HG02870 (cell line): ENCODE data around the gene SOD3.

Experiments
- ATAC-seq: cut with Tn5 transposase; IDR thresholded peaks from one replicate; pipeline ENCODE4 v1.9.1; 2021; ENCODE audit warnings: mild to moderate bottlenecking, moderate library complexity; ENCODE audit not compliant: unreplicated experiment

Gene SOD3, protein sequence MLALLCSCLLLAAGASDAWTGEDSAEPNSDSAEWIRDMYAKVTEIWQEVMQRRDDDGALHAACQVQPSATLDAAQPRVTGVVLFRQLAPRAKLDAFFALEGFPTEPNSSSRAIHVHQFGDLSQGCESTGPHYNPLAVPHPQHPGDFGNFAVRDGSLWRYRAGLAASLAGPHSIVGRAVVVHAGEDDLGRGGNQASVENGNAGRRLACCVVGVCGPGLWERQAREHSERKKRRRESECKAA

GRCh38 chr4:24794916-24795665 lies at the start of gene SOD3:
Gene SOD3, plus strand, starts transcription at chr4:24795573. Its CDS starts 3,949 bp downstream, at chr4:24799522.
- ATAC-seq = no peak

GRCh38 chr4:24747234-24747975 lies 48.0 kb upstream of the SOD3 start:
- no peak for ATAC-seq

DNA sequence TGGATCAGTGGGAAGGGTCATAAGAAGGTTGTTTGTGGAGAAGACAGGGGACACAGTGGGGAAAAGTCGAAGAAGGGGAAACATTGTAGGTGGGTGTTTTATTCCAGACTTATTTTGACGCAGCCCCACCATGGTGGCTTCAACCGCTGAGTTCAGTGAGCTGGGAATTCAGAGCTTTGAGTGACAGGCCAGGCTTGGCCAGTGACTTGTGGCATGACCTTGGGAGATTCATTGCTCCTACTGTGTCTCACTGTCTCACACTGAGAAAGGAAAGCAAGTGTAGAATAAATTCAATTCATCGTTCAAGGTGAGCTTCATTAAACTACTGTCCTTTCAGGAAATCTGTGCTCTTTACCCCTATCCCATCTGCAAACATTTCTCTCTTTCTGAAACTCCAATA lies 47.4 kb upstream of the SOD3 start:
- no peak for ATAC-seq

DNA sequence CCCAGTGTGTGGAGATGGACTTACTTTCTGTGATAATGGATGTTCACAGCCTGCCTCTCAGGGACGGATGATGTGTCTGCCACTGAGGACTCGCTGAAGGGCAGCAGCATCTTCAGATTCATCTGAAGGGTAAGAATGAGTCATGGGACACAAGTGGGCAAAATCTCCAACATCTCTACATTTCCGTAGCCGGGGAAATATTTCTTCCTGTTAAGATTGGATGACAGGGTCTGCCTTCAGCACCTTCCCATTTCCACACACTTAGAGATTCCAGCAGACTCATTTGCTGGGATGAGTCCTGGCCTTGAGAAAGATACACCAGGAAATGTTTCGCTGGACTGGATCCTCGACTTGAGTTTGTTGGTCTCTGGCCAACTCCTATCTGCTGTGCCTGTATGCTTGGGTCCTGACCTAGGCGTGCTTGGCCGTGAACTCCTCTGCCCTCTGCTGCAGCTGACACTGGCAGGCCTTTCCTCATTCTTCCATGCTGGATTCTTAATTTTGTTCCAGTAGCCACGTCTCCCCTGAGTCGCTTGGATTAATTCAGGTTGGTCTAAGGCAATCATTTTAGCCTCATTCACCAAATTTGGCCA lies 46.5 kb upstream of the SOD3 start:
- ATAC-seq = no peak

DNA sequence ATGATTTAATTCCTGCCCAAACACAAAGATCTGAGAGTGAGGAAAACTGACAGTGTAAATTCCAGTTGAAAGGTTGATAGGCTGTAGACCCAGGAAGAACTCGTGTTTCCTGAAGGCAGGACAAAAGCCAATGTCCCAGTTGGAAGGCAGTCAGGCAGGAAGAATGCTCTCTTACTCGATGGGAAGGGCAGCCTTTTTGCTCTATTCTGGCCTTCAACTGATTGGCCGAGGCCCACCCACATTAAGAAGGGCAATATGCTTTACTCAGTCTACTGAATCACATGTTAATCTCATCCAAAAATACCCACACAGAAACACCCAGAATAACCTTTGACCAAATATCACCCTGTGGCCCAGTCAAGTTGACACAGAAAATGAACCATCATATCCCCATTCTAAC lies 45.3 kb upstream of the SOD3 start:
- no peak for ATAC-seq

GRCh38 chr4:24751926-24752539 lies 43.3 kb upstream of the SOD3 start:
- no peak for ATAC-seq

DNA sequence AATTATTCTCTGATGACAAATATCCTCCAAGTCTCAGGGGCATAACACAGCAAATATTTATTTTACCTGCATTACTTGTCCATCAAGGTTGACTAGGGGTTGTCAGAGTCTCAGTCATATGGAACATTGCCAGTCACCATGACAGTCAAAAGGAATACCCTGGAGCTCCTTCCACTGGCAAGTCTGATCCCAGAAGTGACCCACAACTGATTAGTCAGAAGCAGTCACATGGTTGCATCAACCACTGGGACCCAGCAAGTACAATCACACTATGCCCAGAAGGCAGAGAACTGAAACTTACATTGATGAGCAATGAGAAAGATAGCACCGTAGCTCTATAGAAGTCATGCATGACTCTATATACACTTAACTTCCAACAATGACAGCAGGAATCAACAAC lies 41.9 kb upstream of the SOD3 start:
- ATAC-seq = peak; percentile 81

- ATAC-seq = no peak
Observed at GRCh38 chr4:24754571-24754970, 40.8 kb upstream of the SOD3 start.

DNA sequence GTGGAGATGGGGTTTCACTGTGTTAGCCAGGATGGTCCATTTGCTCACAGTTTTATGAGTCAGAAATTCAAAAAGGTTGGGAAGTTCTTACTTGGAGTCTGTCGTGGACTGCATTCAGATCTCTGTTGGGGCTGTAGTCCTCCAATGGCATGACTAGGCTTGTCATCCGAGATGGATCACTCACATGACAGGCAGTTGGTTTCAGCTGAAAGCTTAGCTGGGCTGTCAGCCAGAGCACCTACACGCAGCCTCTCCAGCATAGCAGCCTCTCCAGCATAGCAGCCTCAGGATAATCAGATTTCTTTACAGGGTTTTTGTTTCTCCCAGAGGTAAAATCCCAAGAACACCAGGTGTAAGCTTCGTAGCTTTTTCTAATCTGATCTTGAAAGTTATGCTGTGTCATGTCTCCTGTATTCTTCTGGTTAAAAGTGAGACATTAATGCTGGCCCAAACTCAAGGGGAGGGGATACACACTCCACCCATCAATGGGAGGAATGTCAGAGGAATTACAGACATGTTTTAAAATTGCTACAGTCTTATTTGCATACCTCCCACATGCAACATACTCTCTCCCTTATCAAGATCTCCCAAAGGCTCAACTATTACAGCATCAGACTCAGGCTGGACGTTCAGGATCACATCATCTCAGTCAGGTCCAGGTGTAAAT lies 31.6 kb upstream of the SOD3 start:
- ATAC-seq = no peak

DNA sequence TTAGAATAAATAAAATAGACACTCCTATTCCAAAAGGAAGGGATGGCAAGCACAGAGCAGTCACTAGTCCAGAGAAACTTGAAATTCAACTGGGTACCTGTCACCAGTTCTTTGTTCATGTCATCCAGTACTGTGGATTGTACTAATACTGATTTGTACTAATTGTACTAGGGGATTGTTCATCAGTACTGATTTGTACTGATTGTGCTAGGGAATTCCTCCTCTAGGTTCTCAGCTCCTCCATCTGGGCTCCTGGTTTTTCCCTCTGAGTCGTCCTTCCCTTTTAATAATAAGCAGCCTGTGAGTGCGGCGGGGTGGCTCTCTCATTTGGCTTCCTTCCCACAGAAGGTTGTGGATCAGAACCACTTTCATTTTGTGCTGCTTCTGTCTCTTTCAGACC lies 31.0 kb upstream of the SOD3 start:
- ATAC-seq = no peak

DNA sequence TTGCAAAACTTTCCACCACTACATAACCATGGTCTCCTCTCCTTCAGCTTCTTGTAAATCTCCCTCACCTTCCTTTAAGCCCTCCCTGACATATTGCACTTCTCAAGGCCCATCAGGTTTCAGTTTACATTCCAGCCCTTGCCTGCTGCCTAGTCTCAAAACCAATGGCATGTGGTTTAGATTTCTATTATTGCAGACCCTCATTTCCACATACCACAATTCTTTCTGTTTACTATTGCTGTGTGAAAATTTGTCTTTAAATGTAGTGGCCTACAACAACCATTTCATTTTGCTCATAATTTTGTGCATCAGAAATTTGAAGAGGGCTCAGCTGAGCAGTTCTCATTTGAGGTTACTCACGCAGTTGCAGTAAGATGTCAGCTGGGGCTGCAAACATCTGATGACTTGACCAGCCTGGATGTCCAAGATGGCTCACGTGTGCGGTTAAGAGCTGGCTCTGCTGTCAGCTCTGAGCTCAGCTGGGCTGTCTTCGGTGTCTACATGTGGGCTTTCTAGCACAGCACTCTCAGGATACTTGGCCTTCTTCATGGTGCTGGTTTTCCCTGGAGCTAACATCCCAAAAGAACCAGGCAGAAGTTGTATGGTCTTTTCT lies 29.9 kb upstream of the SOD3 start:
- no peak for ATAC-seq

DNA sequence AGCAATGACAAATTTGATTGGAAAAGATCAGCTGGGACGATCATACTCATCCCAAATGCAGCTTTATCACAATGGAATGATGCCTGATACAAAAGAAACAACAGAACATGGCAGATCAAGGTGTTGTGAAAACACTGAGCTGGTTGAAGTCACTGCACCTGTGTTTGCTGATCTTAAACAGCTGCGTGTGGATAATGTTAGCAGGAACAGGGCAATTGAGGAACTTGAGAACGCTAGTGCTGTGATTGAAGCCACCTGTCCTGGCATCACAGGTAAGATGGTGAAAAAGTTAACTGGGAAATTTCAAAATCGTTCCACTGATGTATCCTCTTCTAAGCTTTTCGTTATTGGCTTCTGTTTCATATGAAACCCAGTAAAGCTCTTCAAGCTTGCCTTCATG lies 27.4 kb upstream of the SOD3 start:
- peak; percentile 3 for ATAC-seq

GRCh38 chr4:24768604-24769003 lies 26.8 kb upstream of the SOD3 start:
- peak; percentile 78 for ATAC-seq

DNA sequence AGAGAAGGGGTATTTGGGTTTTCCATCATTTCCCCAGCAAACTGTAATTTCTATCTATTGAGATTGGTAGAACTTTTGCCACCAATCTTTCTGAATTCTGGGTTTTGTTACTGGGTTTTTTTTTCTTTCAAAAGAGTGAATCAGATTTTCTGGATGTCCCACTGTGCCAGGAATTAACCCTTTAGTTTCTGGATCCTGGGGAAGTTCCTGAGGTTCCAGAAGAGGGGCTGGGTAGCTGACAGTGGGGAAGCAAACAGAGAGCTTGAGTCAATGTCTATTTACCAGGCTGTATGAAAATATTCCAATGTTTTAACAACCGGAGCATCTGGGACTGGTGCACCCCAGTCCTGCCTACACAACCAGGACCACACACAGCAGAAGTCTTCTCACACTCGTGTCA lies 25.8 kb upstream of the SOD3 start:
- no peak for ATAC-seq

DNA sequence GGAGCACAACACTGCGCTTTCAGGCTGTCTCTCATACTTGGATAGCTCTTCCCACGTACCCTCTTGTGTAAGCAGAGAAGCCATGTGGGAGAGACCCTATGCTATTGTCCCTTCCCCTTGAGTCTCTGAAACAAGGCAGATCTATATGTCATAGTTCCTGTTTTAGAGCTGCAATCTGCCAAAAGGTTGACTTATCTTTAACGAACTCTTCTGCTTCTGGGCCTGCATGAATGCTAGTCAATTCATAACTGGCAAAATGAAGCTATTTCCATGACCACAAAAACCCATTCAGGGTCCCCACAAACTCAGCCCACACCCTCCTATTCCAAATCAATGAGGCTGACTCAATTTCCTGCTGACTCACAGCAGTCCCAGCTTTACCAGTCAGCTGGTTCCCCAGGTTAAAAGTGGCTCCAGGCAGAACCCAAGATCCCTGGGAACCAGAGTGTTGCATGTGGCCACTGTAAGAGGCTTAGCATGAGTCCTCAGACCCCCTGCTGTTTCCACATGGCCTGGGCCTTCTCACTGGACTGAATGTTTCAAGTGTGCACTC lies 25.3 kb upstream of the SOD3 start:
- ATAC-seq = peak; percentile 77

DNA sequence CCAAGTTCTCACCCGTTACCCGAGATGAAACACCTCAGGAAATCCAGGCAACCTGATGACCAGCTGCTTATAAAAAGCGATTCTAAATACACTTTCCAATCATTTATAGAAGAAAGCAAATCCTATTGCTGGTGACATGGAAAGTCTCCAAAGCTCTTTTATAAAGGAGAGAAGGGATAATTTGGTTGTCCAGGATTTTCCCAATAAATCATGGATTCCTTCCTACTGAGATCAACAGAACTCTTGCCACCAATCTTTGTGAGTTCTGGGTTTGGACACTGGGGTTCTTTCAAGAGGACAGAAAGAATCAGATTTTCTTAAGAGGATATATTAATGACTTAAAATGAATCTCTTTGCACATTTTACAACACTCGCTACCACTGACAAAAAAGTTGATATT lies 24.7 kb upstream of the SOD3 start:
- ATAC-seq = no peak

- ATAC-seq = no peak
Observed at GRCh38 chr4:24771241-24771640, 24.1 kb upstream of the SOD3 start.

DNA sequence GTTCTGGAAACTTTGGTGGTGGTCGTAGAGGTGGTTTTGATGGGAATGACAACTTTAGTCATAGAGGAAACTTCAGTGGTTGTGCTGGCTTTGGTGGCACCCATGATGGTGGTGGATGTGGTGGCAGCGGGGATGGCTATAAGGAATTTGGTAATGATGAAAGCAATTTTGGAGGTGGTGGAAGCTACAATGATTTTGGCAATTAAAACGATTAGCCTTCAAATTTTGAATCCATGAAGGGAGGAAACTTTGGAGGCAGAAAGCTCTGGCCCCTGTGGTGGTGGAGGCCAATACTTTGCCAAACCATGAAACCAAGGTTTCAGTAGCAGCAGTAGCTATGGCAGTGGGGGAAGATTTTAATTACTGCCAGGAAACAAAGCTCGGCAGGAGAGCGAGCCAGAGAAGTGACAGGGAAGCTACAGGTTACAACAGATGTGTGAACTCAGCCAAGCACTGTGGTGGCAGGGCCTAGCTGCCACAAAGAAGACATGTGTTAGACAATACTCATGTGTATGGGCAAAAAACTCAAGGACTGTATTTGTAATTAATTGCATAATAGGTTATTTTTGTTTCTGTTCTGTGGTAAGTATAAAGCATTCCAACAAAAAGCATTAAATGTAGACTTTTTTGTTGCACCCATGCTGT lies 23.2 kb upstream of the SOD3 start:
- no peak for ATAC-seq

DNA sequence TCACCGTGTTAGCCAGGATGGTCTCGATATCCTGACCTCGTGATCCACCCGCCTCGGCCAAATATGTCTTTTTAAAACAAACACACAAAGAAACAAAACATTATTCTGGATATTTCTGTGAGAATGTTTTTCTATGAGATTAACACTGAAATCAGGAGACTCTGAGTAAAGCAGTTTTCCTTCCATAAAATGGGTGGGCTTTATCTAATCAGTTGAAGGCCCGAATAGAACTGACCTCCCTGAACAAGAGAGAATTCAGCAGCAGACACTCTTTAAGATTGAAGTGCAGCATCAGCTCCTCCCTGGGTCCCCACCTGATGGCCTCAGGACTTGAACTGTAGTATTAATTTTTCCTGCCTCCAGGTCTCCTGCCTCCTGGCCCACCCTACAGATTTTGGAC lies 22.4 kb upstream of the SOD3 start:
- ATAC-seq = no peak
